Caco-2 (cell line): ENCODE data around the gene CDKAL1. TPM values are rescaled to one million over a fixed set of nuclear protein-coding genes. Genes with fewer than 3 reads are reported as not detected.

Experiments used
- BruUV-seq: library from RNA; stranded (reverse); fragments of 400-500 nt; replicated peaks from 2 replicates; lab custom pipeline; 2021; lab: Mats Ljungman, UMichigan
- CTCF ChIA-PET: fragments of 300-600 bp; sonication (Branson Sonifier 250); formaldehyde crosslinking; loops from one replicate; lab custom pipeline; 2022; ENCODE audit warnings: antibody characterized with exemption; lab: Charles Lee
- POLR2A ChIA-PET: fragments of 300-600 bp; sonication (Branson Sonifier 250); formaldehyde crosslinking; loops from one replicate; lab custom pipeline; 2022; ENCODE audit warnings: antibody characterized with exemption; lab: Charles Lee
- DNase-seq, 2 experiments: peaks; one replicate each; pipeline versions ENCODE4 v3.0.0 to v3.0.0-alpha.2; 2020 to 2022
- H3K27me3 ChIP-seq: replicated peaks from 2 replicates; pipeline ENCODE4 v1.6.0; 2011; ENCODE audit warnings: low read length; ENCODE audit not compliant: control insufficient read depth, insufficient read depth
- H3K36me3 ChIP-seq: 2 replicates; pipeline ENCODE4 v1.5.1; 2011; ENCODE audit warnings: low read length; ENCODE audit not compliant: control insufficient read depth, insufficient read depth
- H3K4me1 ChIP-seq: fragments of 250-450 bp; sonication (Bioruptor Pico); 2 replicates; pipeline ENCODE4 v1.5.1; 2020; ENCODE audit warnings: mild to moderate bottlenecking
- H3K4me3 ChIP-seq: 2 replicates; pipeline ENCODE4 v1.5.1; 2011; ENCODE audit warnings: low read depth, mild to moderate bottlenecking, control low read depth, low read length
- H3K9me3 ChIP-seq: fragments of 250-450 bp; sonication (Bioruptor Pico); 2 replicates; pipeline ENCODE4 v1.5.1; 2020; ENCODE audit warnings: mild to moderate bottlenecking, moderate library complexity
- H3K27ac Mint-ChIP-seq: one replicate; pipeline ENCODE4 v1.8.0; 2022; ENCODE audit warnings: mixed read lengths; ENCODE audit not compliant: unreplicated experiment
- H3K27me3 Mint-ChIP-seq: one replicate; pipeline ENCODE4 v1.8.0; 2022; ENCODE audit warnings: mixed read lengths; ENCODE audit not compliant: insufficient read depth, unreplicated experiment
- H3K36me3 Mint-ChIP-seq: one replicate; pipeline ENCODE4 v1.8.0; 2022; ENCODE audit warnings: mild to moderate bottlenecking, mixed read lengths; ENCODE audit not compliant: insufficient read depth, unreplicated experiment
- H3K4me1 Mint-ChIP-seq: one replicate; pipeline ENCODE4 v1.8.0; 2022; ENCODE audit warnings: low read depth, mixed read lengths; ENCODE audit not compliant: unreplicated experiment
- H3K4me3 Mint-ChIP-seq: one replicate; pipeline ENCODE4 v1.8.0; 2022; ENCODE audit warnings: mild to moderate bottlenecking, moderate library complexity, mixed read lengths; ENCODE audit not compliant: unreplicated experiment
- H3K9me3 Mint-ChIP-seq: one replicate; pipeline ENCODE4 v1.8.0; 2022; ENCODE audit warnings: mixed read lengths; ENCODE audit not compliant: unreplicated experiment
- intact Hi-C: fragments of 100-400 bp; cut with micrococcal nuclease; formaldehyde crosslinking; loops from one replicate; pipeline ENCODE4 v1.10.0; 2022; ENCODE audit not compliant: unreplicated experiment
- total RNA-seq: library from RNA; stranded (reverse); gene quantifications from 2 replicates; pipeline ENCODE4 v1.2.3, GENCODE V29; 2022
- TF ChIP-seq, protein P1 (sequence below), 2 experiments: fragments of 200-600 bp in 1 of 2; IDR thresholded peaks; 1 replicate in 1 of 2; 2 replicates in 1 of 2; pipeline versions ENCODE4 v1.5.1 to v1.8.0; 2011 to 2022; ENCODE audit warnings: antibody characterized with exemption in 1 of 2, control low read depth in 1 of 2, inconsistent platforms in 1 of 2, low read depth in 1 of 2, low read length in 1 of 2, mild to moderate bottlenecking in 1 of 2, moderate library complexity in 1 of 2; ENCODE audit not compliant: insufficient read depth in 1 of 2, severe bottlenecking in 1 of 2, unreplicated experiment in 1 of 2

CDKAL1 gene
- total RNA-seq, 1 experiment from 2014 or later, result 18.7 TPM

- BruUV-seq, result no TSS peak
- no peak for DNase-seq
- peaks cover 32% of the 10 kb centered on the region for H3K4me1 ChIP-seq
- CTCF ChIA-PET, result no interaction called here
- H3K36me3 Mint-ChIP-seq, result no peaks in the 10 kb centered on the region
- no peaks in the 10 kb centered on the region for H3K9me3 ChIP-seq
- peaks cover 19% of the 10 kb centered on the region for H3K4me1 Mint-ChIP-seq
- no peak overlapping the region for H3K27ac Mint-ChIP-seq
- no peaks in the 10 kb centered on the region for H3K36me3 ChIP-seq
- POLR2A ChIA-PET, result no interaction called here
- H3K9me3 Mint-ChIP-seq, result no peaks in the 10 kb centered on the region
- no peaks in the 10 kb centered on the region for H3K27me3 ChIP-seq
- TF ChIP-seq, protein P1, sequence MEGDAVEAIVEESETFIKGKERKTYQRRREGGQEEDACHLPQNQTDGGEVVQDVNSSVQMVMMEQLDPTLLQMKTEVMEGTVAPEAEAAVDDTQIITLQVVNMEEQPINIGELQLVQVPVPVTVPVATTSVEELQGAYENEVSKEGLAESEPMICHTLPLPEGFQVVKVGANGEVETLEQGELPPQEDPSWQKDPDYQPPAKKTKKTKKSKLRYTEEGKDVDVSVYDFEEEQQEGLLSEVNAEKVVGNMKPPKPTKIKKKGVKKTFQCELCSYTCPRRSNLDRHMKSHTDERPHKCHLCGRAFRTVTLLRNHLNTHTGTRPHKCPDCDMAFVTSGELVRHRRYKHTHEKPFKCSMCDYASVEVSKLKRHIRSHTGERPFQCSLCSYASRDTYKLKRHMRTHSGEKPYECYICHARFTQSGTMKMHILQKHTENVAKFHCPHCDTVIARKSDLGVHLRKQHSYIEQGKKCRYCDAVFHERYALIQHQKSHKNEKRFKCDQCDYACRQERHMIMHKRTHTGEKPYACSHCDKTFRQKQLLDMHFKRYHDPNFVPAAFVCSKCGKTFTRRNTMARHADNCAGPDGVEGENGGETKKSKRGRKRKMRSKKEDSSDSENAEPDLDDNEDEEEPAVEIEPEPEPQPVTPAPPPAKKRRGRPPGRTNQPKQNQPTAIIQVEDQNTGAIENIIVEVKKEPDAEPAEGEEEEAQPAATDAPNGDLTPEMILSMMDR (IDR thresholded peaks at IDR 0.05; ENCODE audit: insufficient read depth in 1 of 2, low read depth in 1 of 2, low read length in 1 of 2, severe bottlenecking in 1 of 2, unreplicated experiment in 1 of 2), result no peak
- H3K27me3 Mint-ChIP-seq, result no peaks in the 10 kb centered on the region
- H3K4me3 ChIP-seq, result no peak overlapping the region
- no peak overlapping the region for H3K4me3 Mint-ChIP-seq
- intact Hi-C loops, result loop anchor here (1.0 to 5.0 kb wide), 5 partner anchors 28 to 233 kb away; no protein-coding TSS in a partner anchor
Measured at GRCh38 chr6:21110684-21111083, 576.4 kb downstream of the CDKAL1 start.

DNA sequence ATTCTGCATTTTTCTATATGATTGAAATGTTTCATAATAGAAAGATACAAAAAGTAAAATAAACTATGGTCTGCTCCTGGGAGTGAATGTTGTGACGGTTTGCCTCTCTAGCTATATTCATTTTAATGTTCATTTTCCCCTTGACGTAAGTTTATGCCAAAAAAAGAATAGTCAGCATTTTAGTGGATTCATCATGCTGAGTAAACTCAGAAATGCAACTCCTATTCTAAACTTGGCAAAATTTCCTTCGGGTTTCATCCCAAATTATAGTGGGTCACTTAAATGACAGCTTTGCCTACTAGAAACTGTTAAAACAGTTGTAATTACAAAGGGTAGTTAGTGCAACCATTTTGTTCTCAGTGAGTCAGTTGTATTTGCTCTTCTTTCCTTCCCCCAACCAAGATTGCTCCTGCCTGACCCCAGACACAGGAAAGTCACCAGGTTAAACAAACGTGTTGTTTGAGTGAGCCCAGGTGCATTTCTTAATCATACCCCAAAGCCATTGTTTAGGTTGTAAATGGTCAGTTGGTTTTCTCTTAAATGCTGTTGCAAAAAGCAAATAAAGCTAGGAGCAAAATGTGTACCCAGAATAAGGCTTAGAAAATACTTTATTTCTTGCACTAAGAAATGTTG lies 577.0 kb downstream of the CDKAL1 start:
- DNase-seq, result peak; percentile 73
- no peak overlapping the region for H3K4me3 ChIP-seq
- intact Hi-C loops, result loop anchor here (1.0 to 5.0 kb wide), 5 partner anchors 29 to 234 kb away; no protein-coding TSS in a partner anchor
- no peaks in the 10 kb centered on the region for H3K27me3 ChIP-seq
- no peaks in the 10 kb centered on the region for H3K36me3 ChIP-seq
- ChIA-PET POLR2A (no interaction called here), CTCF (no interaction called here)
- H3K9me3 Mint-ChIP-seq, result no peaks in the 10 kb centered on the region
- H3K4me1 ChIP-seq, result peaks cover 32% of the 10 kb centered on the region
- no peaks in the 10 kb centered on the region for H3K36me3 Mint-ChIP-seq
- peak overlapping the region; percentile 24 for H3K27ac Mint-ChIP-seq
- TF ChIP-seq, protein P1 (IDR thresholded peaks at IDR 0.05; ENCODE audit: insufficient read depth in 1 of 2, low read depth in 1 of 2, low read length in 1 of 2, severe bottlenecking in 1 of 2, unreplicated experiment in 1 of 2), result no peak
- no TSS peak for BruUV-seq
- H3K4me3 Mint-ChIP-seq, result peak overlapping the region; percentile 14
- H3K4me1 Mint-ChIP-seq, result peaks cover 19% of the 10 kb centered on the region
- no peaks in the 10 kb centered on the region for H3K9me3 ChIP-seq
- H3K27me3 Mint-ChIP-seq, result no peaks in the 10 kb centered on the region

- ChIA-PET POLR2A (no interaction called here), CTCF (no interaction called here)
- Histone ChIP-seq H3K4me1 (peaks cover 20% of the 10 kb centered on the region), H3K27me3 (no peaks in the 10 kb centered on the region), H3K9me3 (no peaks in the 10 kb centered on the region), H3K4me3 (no peak overlapping the region), H3K36me3 (no peaks in the 10 kb centered on the region)
- no peaks in the 10 kb centered on the region for H3K27me3 Mint-ChIP-seq
- intact Hi-C loops, result no loop called here
- no peak overlapping the region for H3K27ac Mint-ChIP-seq
- H3K4me3 Mint-ChIP-seq, result no peak overlapping the region
- DNase-seq, result no peak
- no peaks in the 10 kb centered on the region for H3K36me3 Mint-ChIP-seq
- BruUV-seq, result no TSS peak
- TF ChIP-seq, protein P1 (IDR thresholded peaks at IDR 0.05; ENCODE audit: insufficient read depth in 1 of 2, low read depth in 1 of 2, low read length in 1 of 2, severe bottlenecking in 1 of 2, unreplicated experiment in 1 of 2), result no peak
- H3K9me3 Mint-ChIP-seq, result no peaks in the 10 kb centered on the region
- peaks cover 5% of the 10 kb centered on the region for H3K4me1 Mint-ChIP-seq
Measured at GRCh38 chr6:21115111-21115510, 580.9 kb downstream of the CDKAL1 start.
